SHP77 (cell line): ENCODE results near the gene KIF26B.
A peak's percentile ranks its signal among the peaks of the same experiment; 100 is the strongest.

Experiments used
- DNase-seq, 2 experiments: peaks; one replicate each; lab custom pipeline; 2025; lab: John Stamatoyannopoulos, UW

Gene KIF26B

DNA sequence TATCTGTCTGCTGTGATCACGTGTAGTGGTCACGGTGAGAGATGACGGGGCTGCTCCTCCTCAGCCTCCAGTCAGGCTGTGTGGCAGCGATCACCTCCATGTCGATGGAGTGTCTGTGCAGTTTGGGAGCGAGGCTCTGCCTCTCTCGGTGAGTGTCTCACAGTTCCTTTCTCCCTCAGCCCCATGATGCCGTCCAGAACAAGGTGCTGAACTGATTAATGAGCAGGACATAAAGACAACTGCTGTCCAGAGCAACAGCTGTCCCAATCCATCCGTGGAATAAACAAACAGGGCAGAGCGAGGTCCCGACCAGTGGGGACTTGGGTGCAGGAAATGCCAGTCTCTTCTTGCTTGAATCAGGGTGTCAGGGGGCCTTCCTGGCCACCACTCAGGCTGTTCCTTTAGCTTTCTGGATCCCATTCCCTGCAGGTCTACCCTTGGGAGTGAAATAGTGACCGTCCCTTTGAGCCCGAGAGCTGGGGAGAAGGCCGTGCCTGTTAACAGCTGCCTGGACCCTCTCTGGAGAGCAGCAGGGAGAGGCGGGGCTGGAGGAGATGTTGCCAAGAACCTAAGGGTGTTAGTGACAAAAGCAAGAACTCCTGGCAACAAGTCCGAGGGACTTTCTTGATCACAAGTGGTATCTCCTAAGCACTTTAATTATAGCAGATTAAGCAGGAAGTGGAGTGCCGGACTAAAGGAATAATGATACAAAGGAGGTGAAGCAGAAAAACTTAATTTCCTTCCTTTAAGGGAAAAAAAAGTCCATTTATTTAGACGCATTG is 443.9 kb downstream of the KIF26B start:
- peak in 1 of 2 experiments; percentile 2 for DNase-seq

- DNase-seq: no peak
These were observed 444.8 kb downstream of the KIF26B start for GRCh38 chr1:245599371-245600174.

- no peak for DNase-seq
These were observed 445.9 kb downstream of the KIF26B start for GRCh38 chr1:245600658-245601057.

- DNase-seq: no peak
These were observed 448.6 kb downstream of the KIF26B start for GRCh38 chr1:245603311-245603865.

DNA sequence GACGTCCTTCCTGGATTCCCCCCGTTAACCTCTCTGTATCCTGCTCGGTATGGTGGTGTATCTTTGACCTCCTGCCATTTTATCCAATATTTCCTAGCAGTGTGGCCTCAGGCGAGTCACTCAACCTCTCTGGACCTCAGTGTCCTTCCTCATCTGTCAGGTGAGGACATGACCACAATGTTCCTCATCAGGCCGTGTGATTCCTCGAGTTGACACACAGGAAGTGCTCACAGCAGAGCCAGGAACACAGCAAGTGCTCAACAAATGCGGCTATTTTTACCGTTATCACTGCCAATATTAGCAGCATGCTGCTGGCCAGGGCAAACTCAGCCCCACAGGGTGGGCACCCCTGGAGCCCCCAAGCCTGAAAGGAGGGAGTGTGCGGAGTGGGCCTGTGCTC is 450.2 kb downstream of the KIF26B start:
- no peak for DNase-seq

DNA sequence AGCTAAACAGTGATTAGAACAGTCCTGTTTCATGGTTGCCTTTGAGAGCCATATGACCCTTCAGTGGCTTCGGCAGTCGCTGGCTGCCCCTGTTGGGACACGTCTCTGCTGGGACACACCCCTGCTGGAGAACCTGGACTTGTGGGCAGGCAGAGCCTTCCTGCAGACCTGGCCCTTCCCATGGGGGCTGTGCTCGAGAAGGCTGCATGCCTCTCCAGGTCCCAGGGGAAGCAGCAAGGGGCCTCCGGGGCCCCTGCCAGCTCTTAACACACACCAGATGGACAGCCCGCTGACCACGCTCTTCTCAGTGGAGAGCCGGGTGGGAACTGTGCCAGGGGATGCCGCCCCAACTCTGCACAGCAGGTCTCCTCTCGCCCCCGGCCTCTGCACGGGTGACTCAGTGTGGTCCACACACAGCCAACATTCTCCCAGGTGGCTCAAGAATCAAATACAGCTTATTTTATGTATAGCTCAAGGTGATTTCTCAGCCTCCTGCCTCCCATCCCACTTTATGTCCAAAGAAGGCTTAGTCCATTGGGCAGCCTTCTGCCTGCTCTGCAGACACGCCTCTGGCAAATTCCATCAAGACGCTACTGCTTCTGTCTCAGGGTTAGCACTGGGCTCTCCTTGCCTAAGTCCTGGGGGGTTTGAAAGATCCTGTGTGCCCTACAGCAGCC is 450.8 kb downstream of the KIF26B start:
- no peak for DNase-seq

DNA sequence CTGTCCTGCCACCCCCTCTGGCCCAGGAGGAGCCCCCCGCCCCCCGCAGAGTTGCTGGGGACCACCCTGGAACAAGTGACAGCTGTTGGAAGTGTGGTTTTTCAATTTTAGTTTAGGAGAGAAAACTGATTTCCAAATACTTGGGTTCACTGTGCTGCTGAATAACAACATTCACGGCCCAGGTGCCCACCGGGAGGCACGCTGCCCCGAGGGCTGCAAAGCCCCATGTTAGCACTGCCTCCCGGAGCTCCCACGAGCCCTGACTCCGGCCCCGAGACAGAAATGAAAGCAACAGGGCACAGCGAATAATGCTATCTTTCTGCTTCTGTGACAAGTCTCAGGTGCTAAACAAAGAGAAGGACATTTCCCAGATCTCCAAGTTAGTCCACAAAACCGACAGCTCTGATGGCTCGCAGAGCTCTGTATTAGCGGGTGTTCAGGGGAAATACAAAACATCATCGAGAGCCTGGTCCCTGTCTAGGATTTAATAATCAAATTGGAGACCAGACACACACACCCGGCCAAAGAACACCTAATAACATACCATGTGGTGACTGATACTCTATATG is 451.5 kb downstream of the KIF26B start:
- DNase-seq: no peak

DNA sequence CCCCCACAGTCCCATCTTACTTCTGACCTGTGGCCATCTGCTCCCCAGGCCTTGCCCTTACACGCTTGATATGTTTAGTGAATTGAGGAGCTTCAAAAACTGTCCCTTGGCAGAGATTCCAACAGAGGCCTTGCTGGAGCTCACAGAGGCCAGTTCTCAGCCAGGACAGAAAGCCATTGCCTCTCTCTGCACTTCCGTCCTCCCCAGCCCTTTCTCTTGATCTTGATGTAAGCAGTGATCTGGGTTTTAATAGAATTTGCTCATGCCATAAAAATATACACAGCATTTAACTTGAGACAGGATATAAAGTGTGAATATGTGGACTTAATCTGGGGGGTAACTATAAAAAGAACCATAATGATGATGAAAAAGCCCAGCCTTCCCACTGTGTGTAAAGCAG is 453.5 kb downstream of the KIF26B start:
- no peak for DNase-seq

- DNase-seq: no peak
These were observed 454.8 kb downstream of the KIF26B start for GRCh38 chr1:245609354-245610150.

DNA sequence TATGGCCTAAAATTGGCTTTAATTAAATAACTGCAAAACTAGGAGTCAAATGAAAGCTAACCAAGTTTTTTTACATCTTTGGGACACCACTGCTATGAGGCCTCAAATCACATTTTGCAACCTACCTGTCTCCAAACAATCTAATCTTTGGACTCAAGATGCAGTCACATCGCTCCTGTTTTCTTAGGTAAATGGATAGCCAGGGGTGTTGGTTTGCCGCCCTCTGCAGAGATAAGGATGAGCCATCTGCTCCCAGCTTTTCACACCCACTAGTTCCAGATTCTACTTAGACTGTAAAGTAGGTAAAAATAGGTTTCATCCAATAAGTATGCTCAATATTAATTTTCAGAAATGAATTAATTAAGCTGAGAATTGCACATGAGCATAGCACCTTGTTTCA is 456.5 kb downstream of the KIF26B start:
- DNase-seq: no peak

- no peak for DNase-seq
These were observed 459.7 kb downstream of the KIF26B start for GRCh38 chr1:245614476-245614875.

- DNase-seq: no peak
These were observed 460.2 kb downstream of the KIF26B start for GRCh38 chr1:245615001-245615400.

- DNase-seq: no peak
These were observed 466.8 kb downstream of the KIF26B start for GRCh38 chr1:245621589-245621988.

GRCh38 chr1:245622332-245623014 is 467.7 kb downstream of the KIF26B start:
- no peak for DNase-seq

DNA sequence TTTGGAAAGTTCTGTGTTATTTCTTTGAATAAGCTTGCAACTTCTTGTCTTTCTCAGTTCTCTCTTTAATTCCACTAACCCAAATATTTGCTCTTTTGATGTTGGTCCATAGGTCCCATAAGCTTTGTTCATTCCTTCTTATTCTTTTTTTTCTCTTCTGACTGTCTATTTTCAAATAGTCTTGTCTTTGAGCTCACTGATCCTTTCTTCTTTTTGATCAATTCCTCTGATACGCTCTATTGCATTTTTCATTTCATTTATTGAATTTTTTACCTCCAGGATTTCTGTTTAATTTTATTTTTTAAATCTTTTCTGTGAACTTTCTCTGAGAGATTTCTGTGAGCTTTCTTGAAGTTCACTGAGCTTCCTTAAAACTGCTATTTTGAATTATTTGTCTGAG is 486.6 kb downstream of the KIF26B start:
- no peak for DNase-seq

GRCh38 chr1:245645406-245645805 is 490.6 kb downstream of the KIF26B start:
- no peak for DNase-seq

GRCh38 chr1:245645894-245646293 is 491.1 kb downstream of the KIF26B start:
- no peak for DNase-seq

GRCh38 chr1:245648749-245649522 is 494.2 kb downstream of the KIF26B start:
- no peak for DNase-seq

- DNase-seq: no peak
These were observed 494.9 kb downstream of the KIF26B start for GRCh38 chr1:245649666-245650065.

DNA sequence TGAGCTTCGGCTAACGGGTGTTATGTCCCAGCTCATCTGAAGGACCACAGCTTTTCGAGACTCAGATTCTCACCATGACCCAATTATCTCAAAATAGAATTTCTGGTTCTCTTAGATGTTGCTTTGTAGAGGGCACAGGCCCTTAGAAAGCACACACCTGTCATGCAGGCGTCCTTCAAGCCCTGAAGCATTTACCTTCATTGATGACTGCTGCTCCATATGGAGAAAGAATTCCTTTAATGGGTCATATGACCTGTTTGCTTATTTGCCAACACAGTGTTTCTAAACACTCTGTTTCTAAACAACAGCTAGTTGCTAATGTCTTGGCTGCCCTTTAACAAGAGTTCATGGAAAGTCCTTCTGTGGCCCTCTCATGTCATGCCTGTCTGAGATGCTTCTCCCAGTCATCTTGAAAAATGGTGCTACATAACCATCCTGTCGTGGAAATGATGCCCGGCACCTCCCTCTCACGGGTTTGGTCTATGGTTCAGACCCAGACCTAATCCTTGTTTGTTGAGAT is 495.7 kb downstream of the KIF26B start:
- no peak for DNase-seq
